K562 (cell line): ENCODE data around the gene DPY19L1. TPM values are rescaled to one million over a fixed set of nuclear protein-coding genes. Genes with fewer than 3 reads are reported as not detected.

ENCODE experiments used
- CREM ChIP-seq: IDR thresholded peaks from 2 replicates; pipeline ENCODE4 v1.6.1; 2014; ENCODE audit warnings: antibody characterized with exemption, low read depth
- PKNOX1 ChIP-seq: fragments of 450-650 bp; IDR thresholded peaks from 2 replicates; pipeline ENCODE4 v1.6.1; 2016
- POLR2A ChIP-seq: fragments of 450-650 bp; conservative IDR thresholded peaks from 2 replicates; pipeline ENCODE4 v1.6.1; 2016
- POLR2AphosphoS5 ChIP-seq: IDR thresholded peaks from 2 replicates; pipeline ENCODE4 v1.6.1; 2011; ENCODE audit warnings: mild to moderate bottlenecking, low read depth, low read length, moderate library complexity; ENCODE audit not compliant: control insufficient read depth, insufficient read depth
- RB1 ChIP-seq: fragments of 450-650 bp; IDR thresholded peaks from 2 replicates; pipeline ENCODE4 v1.6.1; 2017; ENCODE audit warnings: low read depth, mild to moderate bottlenecking
- SMC3 ChIP-seq: conservative IDR thresholded peaks from 2 replicates; pipeline ENCODE4 v1.6.1; 2011; ENCODE audit warnings: low read depth, low read length, improper control_type of control experiment; ENCODE audit not compliant: insufficient read depth
- TEAD4 ChIP-seq, 2 experiments: sonication (generic) in 1 of 2; formaldehyde crosslinking in 1 of 2; IDR thresholded peaks; 2 replicates each; pipeline versions ENCODE4 v1.6.1 to v1.8.0; 2012 to 2022; ENCODE audit warnings: borderline replicate concordance in 1 of 2, inconsistent platforms in 1 of 2, low read length in 1 of 2, mild to moderate bottlenecking in 1 of 2, missing genetic modification reagents in 1 of 2
- ZNF586 ChIP-seq: fragments of 450-650 bp; formaldehyde crosslinking; conservative IDR thresholded peaks from 2 replicates; pipeline ENCODE4 v1.4.0; 2020; ENCODE audit warnings: mild to moderate bottlenecking, moderate library complexity
- polyA plus RNA-seq, 8 experiments: library from polyadenylated mRNA; depleted of rRNA in 4 of 8; stranded (reverse) in 5 of 8; unstranded in 3 of 8; fragments of >200 nt; fragmentation: Nextera tagmentation in 2 of 8; fragmentation: Illumina TruSeq in 1 of 8; extraction: Ambion mirVana in 2 of 8; extraction: Trizol in 1 of 8; gene quantifications; 2 replicates each; pipeline versions ENCODE4 v1.2.1 to v1.2.3, GENCODE V29; 2011 to 2014; ENCODE audit warnings: inconsistent platforms in 1 of 8, missing spikeins in 1 of 8
- total RNA-seq, 7 experiments: library from RNA; depleted of rRNA in 6 of 7; stranded (reverse); fragments of >200 nt in 6 of 7; fragmentation: Illumina TruSeq in 2 of 7; extraction: Trizol in 2 of 7; gene quantifications; 2 replicates each; pipeline versions ENCODE4 v1.2.1 to v1.2.3, GENCODE V29; 2011 to 2021; ENCODE audit warnings: low replicate concordance in 1 of 7
- TF ChIP-seq, protein P1 (sequence below), 2 experiments: fragments of 250-450 bp in 1 of 2; fragments of 450-650 bp in 1 of 2; sonication (Bioruptor Pico) in 1 of 2; IDR thresholded peaks; 2 replicates each; pipeline versions ENCODE4 v1.6.1 to v1.8.0; 2016 to 2021; ENCODE audit warnings: mild to moderate bottlenecking in 2 of 2, moderate library complexity in 2 of 2, missing compliant biosample characterization in 1 of 2, missing genetic modification characterization in 1 of 2
- TF ChIP-seq, protein P2 (sequence below): IDR thresholded peaks from 3 replicates; pipeline ENCODE4 v1.6.1; 2011; ENCODE audit warnings: borderline replicate concordance, mild to moderate bottlenecking; ENCODE audit not compliant: insufficient read length, insufficient read depth
- TF ChIP-seq, protein P3 (sequence below): sonication (generic); formaldehyde crosslinking; IDR thresholded peaks from 2 replicates; pipeline ENCODE4 v1.8.0; 2022; ENCODE audit warnings: mild to moderate bottlenecking, missing genetic modification reagents
- TF ChIP-seq, protein P4 (sequence below): fragments of 450-650 bp; IDR thresholded peaks from 2 replicates; pipeline ENCODE4 v1.6.1; 2017; ENCODE audit warnings: antibody characterized with exemption, mild to moderate bottlenecking

DPY19L1 gene
- total and polyA plus RNA-seq, 9 of the 15 experiments (the other 6 are each of a cell fraction or from before 2014, with no cell fraction given) = 4.0 to 34.3 (median 22.1) TPM

GRCh38 chr7:35037526-35038341 is 449 bp upstream of the DPY19L1 start (continued):
- TF ChIP-seq RB1 (peak; percentile 75), POLR2A (no peak; the same call in 1 of the 2 replicates), TEAD4 (IDR thresholded peaks at IDR 0.05; ENCODE audit: low read length) (no peak), TEAD4 (CRISPR knock-in tag; IDR thresholded peaks at IDR 0.05; ENCODE audit: borderline replicate concordance) (no peak), PKNOX1 (0 out of 2 replicates have a peak, but pooled peaks have one; percentile 14), ZNF586 (CRISPR knock-in tag) (no peak), POLR2AphosphoS5 (peak; percentile 42; the same call in 1 of the 2 replicates), SMC3 (peak; percentile 51), CREM (0 out of 2 replicates have a peak, but pooled peaks have one; percentile 8)
- TF ChIP-seq, protein P1, sequence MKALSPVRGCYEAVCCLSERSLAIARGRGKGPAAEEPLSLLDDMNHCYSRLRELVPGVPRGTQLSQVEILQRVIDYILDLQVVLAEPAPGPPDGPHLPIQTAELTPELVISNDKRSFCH (CRISPR knock-in tag; IDR thresholded peaks at IDR 0.05) = no peak
- TF ChIP-seq, protein P1 (tag; IDR thresholded peaks at IDR 0.05) = peak; percentile 51; the same call in 1 of the 2 replicates
- TF ChIP-seq, protein P2, sequence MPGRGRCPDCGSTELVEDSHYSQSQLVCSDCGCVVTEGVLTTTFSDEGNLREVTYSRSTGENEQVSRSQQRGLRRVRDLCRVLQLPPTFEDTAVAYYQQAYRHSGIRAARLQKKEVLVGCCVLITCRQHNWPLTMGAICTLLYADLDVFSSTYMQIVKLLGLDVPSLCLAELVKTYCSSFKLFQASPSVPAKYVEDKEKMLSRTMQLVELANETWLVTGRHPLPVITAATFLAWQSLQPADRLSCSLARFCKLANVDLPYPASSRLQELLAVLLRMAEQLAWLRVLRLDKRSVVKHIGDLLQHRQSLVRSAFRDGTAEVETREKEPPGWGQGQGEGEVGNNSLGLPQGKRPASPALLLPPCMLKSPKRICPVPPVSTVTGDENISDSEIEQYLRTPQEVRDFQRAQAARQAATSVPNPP = no peak
- TF ChIP-seq, protein P3, sequence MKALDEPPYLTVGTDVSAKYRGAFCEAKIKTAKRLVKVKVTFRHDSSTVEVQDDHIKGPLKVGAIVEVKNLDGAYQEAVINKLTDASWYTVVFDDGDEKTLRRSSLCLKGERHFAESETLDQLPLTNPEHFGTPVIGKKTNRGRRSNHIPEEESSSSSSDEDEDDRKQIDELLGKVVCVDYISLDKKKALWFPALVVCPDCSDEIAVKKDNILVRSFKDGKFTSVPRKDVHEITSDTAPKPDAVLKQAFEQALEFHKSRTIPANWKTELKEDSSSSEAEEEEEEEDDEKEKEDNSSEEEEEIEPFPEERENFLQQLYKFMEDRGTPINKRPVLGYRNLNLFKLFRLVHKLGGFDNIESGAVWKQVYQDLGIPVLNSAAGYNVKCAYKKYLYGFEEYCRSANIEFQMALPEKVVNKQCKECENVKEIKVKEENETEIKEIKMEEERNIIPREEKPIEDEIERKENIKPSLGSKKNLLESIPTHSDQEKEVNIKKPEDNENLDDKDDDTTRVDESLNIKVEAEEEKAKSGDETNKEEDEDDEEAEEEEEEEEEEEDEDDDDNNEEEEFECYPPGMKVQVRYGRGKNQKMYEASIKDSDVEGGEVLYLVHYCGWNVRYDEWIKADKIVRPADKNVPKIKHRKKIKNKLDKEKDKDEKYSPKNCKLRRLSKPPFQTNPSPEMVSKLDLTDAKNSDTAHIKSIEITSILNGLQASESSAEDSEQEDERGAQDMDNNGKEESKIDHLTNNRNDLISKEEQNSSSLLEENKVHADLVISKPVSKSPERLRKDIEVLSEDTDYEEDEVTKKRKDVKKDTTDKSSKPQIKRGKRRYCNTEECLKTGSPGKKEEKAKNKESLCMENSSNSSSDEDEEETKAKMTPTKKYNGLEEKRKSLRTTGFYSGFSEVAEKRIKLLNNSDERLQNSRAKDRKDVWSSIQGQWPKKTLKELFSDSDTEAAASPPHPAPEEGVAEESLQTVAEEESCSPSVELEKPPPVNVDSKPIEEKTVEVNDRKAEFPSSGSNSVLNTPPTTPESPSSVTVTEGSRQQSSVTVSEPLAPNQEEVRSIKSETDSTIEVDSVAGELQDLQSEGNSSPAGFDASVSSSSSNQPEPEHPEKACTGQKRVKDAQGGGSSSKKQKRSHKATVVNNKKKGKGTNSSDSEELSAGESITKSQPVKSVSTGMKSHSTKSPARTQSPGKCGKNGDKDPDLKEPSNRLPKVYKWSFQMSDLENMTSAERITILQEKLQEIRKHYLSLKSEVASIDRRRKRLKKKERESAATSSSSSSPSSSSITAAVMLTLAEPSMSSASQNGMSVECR = no peak
- TF ChIP-seq, protein P4, sequence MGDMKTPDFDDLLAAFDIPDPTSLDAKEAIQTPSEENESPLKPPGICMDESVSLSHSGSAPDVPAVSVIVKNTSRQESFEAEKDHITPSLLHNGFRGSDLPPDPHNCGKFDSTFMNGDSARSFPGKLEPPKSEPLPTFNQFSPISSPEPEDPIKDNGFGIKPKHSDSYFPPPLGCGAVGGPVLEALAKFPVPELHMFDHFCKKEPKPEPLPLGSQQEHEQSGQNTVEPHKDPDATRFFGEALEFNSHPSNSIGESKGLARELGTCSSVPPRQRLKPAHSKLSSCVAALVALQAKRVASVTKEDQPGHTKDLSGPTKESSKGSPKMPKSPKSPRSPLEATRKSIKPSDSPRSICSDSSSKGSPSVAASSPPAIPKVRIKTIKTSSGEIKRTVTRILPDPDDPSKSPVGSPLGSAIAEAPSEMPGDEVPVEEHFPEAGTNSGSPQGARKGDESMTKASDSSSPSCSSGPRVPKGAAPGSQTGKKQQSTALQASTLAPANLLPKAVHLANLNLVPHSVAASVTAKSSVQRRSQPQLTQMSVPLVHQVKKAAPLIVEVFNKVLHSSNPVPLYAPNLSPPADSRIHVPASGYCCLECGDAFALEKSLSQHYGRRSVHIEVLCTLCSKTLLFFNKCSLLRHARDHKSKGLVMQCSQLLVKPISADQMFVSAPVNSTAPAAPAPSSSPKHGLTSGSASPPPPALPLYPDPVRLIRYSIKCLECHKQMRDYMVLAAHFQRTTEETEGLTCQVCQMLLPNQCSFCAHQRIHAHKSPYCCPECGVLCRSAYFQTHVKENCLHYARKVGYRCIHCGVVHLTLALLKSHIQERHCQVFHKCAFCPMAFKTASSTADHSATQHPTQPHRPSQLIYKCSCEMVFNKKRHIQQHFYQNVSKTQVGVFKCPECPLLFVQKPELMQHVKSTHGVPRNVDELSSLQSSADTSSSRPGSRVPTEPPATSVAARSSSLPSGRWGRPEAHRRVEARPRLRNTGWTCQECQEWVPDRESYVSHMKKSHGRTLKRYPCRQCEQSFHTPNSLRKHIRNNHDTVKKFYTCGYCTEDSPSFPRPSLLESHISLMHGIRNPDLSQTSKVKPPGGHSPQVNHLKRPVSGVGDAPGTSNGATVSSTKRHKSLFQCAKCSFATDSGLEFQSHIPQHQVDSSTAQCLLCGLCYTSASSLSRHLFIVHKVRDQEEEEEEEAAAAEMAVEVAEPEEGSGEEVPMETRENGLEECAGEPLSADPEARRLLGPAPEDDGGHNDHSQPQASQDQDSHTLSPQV = peak; percentile 22; the same call in 1 of the 2 replicates
